Neutrophil (primary cell): Measurements from ENCODE around the gene ARFGAP3.

Source experiments
- H3K27ac ChIP-seq: fragments of 200-600 bp; sonication (generic); 2 replicates; pipeline ENCODE4 v1.5.1; 2016; ENCODE audit warnings: mild to moderate bottlenecking, moderate library complexity
- H3K27me3 ChIP-seq: fragments of 200-600 bp; sonication (generic); 2 replicates; pipeline ENCODE4 v1.6.0; 2016; ENCODE audit warnings: mild to moderate bottlenecking
- H3K36me3 ChIP-seq: fragments of 200-600 bp; sonication (generic); 2 replicates; pipeline ENCODE4 v1.5.1; 2017
- H3K4me1 ChIP-seq, 2 experiments: fragments of 200-600 bp in 1 of 2; sonication (generic) in 1 of 2; 1 replicate in 1 of 2; 2 replicates in 1 of 2; pipeline versions ENCODE4 v1.5.1 to v1.6.1; 2013 to 2016; ENCODE audit warnings: low read depth in 1 of 2, low read length in 1 of 2, mild to moderate bottlenecking in 1 of 2, moderate library complexity in 1 of 2; ENCODE audit not compliant: control insufficient read depth in 1 of 2, insufficient read depth in 1 of 2
- H3K4me3 ChIP-seq, 2 experiments: fragments of 200-600 bp in 1 of 2; sonication (generic) in 1 of 2; 1 replicate in 1 of 2; 2 replicates in 1 of 2; pipeline ENCODE4 v1.5.1; 2013 to 2016; ENCODE audit warnings: low read depth in 1 of 2, low read length in 1 of 2, mild to moderate bottlenecking in 1 of 2, moderate library complexity in 1 of 2
- H3K9me3 ChIP-seq: fragments of 200-600 bp; sonication (generic); 2 replicates; pipeline ENCODE4 v1.5.1; 2016
- CTCF ChIP-seq: fragments of 200-600 bp; sonication (generic); IDR thresholded peaks from 2 replicates; pipeline ENCODE4 v1.5.1; 2016; ENCODE audit warnings: antibody characterized with exemption

ARFGAP3 gene

GRCh38 chr22:42883121-42883520, 26.0 kb upstream of the ARFGAP3 start:
- Histone ChIP-seq H3K36me3 (peaks cover 100% of the 10 kb centered on the region), H3K4me3 (no peak overlapping the region), H3K27me3 (no peaks in the 10 kb centered on the region), H3K27ac (no peak overlapping the region), H3K9me3 (no peaks in the 10 kb centered on the region), H3K4me1 (peaks cover 8 to 12% of the 10 kb centered on the region in 2 experiments)
- TF ChIP-seq CTCF: no peak

GRCh38 chr22:42881982-42882656, 25.0 kb upstream of the ARFGAP3 start:
- H3K4me1 ChIP-seq: peaks cover 0 to 2% of the 10 kb centered on the region in 2 experiments
- H3K9me3 ChIP-seq: no peaks in the 10 kb centered on the region
- H3K4me3 ChIP-seq: no peak overlapping the region
- peaks cover 100% of the 10 kb centered on the region for H3K36me3 ChIP-seq
- no peak for TF ChIP-seq CTCF
- H3K27ac ChIP-seq: no peak overlapping the region
- H3K27me3 ChIP-seq: no peaks in the 10 kb centered on the region

GRCh38 chr22:42881298-42881697, 24.2 kb upstream of the ARFGAP3 start:
- H3K27me3 ChIP-seq: no peaks in the 10 kb centered on the region
- no peak overlapping the region for H3K4me3 ChIP-seq
- no peak overlapping the region for H3K27ac ChIP-seq
- H3K9me3 ChIP-seq: no peaks in the 10 kb centered on the region
- peaks cover 100% of the 10 kb centered on the region for H3K36me3 ChIP-seq
- no peak for TF ChIP-seq CTCF
- H3K4me1 ChIP-seq: no peaks in the 10 kb centered on the region

- TF ChIP-seq CTCF: no peak
- peaks cover 100% of the 10 kb centered on the region for H3K36me3 ChIP-seq
- no peaks in the 10 kb centered on the region for H3K9me3 ChIP-seq
- no peak overlapping the region for H3K4me3 ChIP-seq
- H3K4me1 ChIP-seq: no peaks in the 10 kb centered on the region
- H3K27ac ChIP-seq: no peak overlapping the region
- H3K27me3 ChIP-seq: no peaks in the 10 kb centered on the region
Observed at GRCh38 chr22:42880815-42881214, 23.7 kb upstream of the ARFGAP3 start.

GRCh38 chr22:42879371-42880021, 22.4 kb upstream of the ARFGAP3 start:
- H3K27me3 ChIP-seq: no peaks in the 10 kb centered on the region
- no peak overlapping the region for H3K27ac ChIP-seq
- no peaks in the 10 kb centered on the region for H3K9me3 ChIP-seq
- H3K36me3 ChIP-seq: peaks cover 100% of the 10 kb centered on the region
- no peak overlapping the region for H3K4me3 ChIP-seq
- H3K4me1 ChIP-seq: no peaks in the 10 kb centered on the region
- TF ChIP-seq CTCF: no peak
